ENCODE data around the gene GNAQ.

GNAQ gene

DNA sequence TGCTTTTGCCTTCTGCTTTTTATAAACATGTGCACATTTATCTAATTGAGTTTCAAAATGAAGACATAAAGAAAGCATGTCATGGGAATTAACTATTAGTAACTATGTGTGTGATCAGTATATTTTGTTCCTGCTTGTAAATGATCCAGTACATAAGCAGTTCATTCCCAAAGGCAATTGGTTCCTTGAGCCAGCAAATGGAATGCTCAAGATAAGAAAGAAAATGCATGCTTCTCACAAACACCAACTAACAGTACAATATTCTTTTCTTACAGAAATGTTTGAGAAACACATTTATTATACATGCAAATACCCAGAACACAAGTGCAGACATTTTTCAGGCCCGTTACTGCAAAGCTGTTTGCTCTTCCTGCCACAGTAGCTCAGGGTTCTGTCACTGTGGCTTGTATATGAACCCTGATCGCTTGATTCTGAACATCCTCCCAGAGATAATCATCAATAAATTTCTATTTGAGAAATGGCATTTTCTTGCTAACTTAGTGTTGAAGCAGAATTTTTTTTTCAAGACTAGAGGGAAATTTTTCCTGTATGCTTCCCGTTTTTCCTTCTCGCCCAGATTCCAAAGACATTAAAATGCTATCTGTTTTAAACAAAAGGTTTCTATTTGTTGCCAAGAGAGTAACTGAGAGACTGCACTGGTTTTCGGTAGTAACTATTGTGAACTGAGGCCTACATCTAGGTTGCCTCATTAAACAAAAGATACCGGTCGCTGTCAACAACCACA is 1.9 kb downstream of the GNAQ start:
- peak overlapping the region; percentile 71 for H3K27ac ChIP-seq (ENCODE audit: low read depth, low read length)
- peak overlapping the region; percentile 71 for H3K4me3 ChIP-seq (ENCODE audit: low read length)
- H3K36me3 ChIP-seq (ENCODE audit: control insufficient read depth, insufficient read depth, low read length): no peaks in the 10 kb centered on the region
- H3K4me1 ChIP-seq (ENCODE audit: control insufficient read depth, insufficient read depth, low read length): peaks cover 16% of the 10 kb centered on the region
- peak overlapping the region; percentile 17 for H3K9ac ChIP-seq (ENCODE audit: low read length)
- H3K27me3 ChIP-seq (ENCODE audit: control insufficient read depth, insufficient read depth, low read length): no peaks in the 10 kb centered on the region

DNA sequence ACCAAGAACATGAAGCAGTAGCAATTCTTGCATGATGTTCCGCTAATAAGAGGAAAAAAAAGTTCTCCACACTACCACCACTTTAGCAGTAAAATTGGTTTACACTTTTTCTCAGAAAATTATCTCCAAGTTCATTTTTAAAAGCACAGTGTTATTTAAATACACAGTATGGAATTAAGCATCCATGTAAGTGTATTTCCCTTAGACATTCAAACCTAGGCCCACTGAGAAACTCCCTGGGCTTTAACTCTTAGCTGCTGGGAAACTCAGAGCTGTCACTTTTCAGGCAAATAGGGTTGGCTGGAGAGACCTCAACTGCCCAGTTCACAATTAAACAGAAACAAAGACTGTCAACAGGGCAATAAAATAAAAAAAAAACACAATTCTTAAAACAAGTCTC is 2.7 kb downstream of the GNAQ start:
- no peak overlapping the region for H3K9ac ChIP-seq (ENCODE audit: low read length)
- no peaks in the 10 kb centered on the region for H3K36me3 ChIP-seq (ENCODE audit: control insufficient read depth, insufficient read depth, low read length)
- H3K4me3 ChIP-seq (ENCODE audit: low read length): peak overlapping the region; percentile 71
- peak overlapping the region; percentile 34 for H3K27ac ChIP-seq (ENCODE audit: low read depth, low read length)
- no peaks in the 10 kb centered on the region for H3K27me3 ChIP-seq (ENCODE audit: control insufficient read depth, insufficient read depth, low read length)
- H3K4me1 ChIP-seq (ENCODE audit: control insufficient read depth, insufficient read depth, low read length): peaks cover 16% of the 10 kb centered on the region

DNA sequence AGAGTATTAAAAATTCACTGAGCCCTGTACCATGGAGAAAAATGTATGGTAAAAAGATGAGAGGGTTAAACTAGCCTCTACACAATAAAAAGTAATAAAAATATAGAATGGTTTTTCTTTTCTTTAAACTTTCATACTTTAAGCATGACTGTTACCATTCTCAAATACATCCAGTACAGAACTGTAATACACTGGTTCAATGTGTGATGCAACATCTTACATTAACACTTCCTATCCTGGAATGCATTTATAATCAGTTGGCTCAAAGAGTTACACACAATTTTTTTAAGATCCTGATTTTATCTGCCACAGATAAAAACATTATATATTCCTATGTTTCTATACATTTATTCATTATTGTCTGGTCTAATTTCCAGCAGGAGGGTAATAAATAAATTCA is 4.7 kb downstream of the GNAQ start:
- peak overlapping the region; percentile 10 for H3K4me3 ChIP-seq (ENCODE audit: low read length)
- H3K27ac ChIP-seq (ENCODE audit: low read depth, low read length): peak overlapping the region; percentile 33
- no peaks in the 10 kb centered on the region for H3K27me3 ChIP-seq (ENCODE audit: control insufficient read depth, insufficient read depth, low read length)

DNA sequence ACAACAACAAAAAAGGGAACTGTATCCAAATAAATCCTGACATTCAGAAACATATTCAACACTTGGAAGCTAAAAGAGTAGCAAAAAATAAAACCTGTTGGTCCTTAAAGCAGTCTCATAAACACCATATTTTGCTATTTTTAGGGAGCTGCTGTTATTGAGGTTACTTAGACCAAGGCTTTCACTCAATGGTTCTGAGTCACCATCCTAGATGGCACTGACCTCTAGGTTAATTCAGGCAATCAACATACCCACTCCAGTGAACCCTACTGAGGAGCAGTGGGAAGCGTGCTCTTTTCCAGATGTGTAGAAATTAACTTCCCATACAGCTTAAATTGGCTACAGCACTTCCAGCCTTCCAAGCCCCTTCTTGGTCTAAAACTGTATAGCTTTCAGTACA is 5.2 kb downstream of the GNAQ start:
- Histone ChIP-seq H3K27me3 (ENCODE audit: control insufficient read depth, insufficient read depth, low read length) (no peaks in the 10 kb centered on the region), H3K9ac (ENCODE audit: low read length) (no peak overlapping the region), H3K4me3 (ENCODE audit: low read length) (no peak overlapping the region), H3K4me1 (ENCODE audit: control insufficient read depth, insufficient read depth, low read length) (peaks cover 24% of the 10 kb centered on the region), H3K27ac (ENCODE audit: low read depth, low read length) (peak overlapping the region; percentile 33), H3K36me3 (ENCODE audit: control insufficient read depth, insufficient read depth, low read length) (no peaks in the 10 kb centered on the region)

More for the DNA sequence above, 4.7 kb downstream of the GNAQ start:
- H3K36me3 ChIP-seq (ENCODE audit: control insufficient read depth, insufficient read depth, low read length): no peaks in the 10 kb centered on the region
- peaks cover 21% of the 10 kb centered on the region for H3K4me1 ChIP-seq (ENCODE audit: control insufficient read depth, insufficient read depth, low read length)
- no peak overlapping the region for H3K9ac ChIP-seq (ENCODE audit: low read length)

DNA sequence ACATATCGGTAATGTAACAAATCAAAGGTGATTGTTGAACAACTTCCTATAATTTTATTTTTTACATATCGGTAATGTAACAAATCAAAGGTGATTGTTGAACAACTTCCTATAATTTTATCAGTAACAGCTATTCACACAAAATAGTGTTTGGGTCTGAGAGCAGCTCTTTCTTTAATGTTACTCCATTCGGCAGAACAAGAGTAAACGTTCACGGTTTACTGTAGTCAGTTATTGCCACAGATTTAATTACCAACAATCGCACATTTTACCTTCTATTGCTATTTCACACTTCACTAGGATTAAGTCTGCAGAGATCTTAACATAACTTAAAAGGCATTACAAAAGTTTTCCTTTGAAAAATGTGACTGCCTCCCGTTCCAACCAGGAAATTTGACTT is 6.4 kb downstream of the GNAQ start:
- H3K4me1 ChIP-seq (ENCODE audit: control insufficient read depth, insufficient read depth, low read length): peaks cover 31% of the 10 kb centered on the region
- H3K9ac ChIP-seq (ENCODE audit: low read length): no peak overlapping the region
- H3K27ac ChIP-seq (ENCODE audit: low read depth, low read length): no peak overlapping the region

DNA sequence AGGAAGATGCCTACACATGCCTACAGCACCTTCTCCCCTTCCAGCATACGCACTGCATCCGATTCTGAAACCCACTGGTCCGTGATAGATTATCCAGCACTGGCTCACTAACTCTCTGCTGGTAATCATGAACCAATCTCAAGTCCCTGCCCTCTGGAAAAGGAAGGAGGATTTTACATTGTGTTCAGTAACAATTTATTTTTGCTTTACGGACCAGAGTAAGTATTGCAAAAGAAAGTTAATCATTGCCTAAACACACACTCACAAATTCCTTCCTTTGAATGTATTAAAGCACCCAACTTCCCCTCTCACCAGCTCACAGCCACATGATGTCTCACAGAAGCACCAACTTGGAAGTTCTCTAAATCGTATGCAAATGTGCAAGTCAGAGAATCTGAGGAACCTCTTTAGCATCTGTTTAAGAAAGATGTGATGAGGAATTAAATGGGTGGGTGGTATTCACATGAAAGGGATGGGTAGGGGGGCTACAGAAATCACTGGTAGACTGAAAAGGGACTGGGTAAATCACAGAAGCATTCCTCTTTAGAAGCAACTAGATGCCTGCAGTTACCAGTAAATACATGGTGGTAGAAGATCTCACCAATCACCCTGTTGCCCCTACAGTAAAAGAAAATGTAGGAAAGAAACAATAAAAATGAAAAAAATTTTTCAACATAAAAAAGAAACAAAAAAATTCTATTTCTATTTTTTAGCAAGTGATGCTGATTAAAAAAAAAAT is 8.4 kb downstream of the GNAQ start:
- Histone ChIP-seq H3K27ac (ENCODE audit: low read depth, low read length) (no peak overlapping the region), H3K4me3 (ENCODE audit: low read length) (peak overlapping the region; percentile 32), H3K9ac (ENCODE audit: low read length) (no peak overlapping the region), H3K27me3 (ENCODE audit: control insufficient read depth, insufficient read depth, low read length) (no peaks in the 10 kb centered on the region), H3K36me3 (ENCODE audit: control insufficient read depth, insufficient read depth, low read length) (no peaks in the 10 kb centered on the region), H3K4me1 (ENCODE audit: control insufficient read depth, insufficient read depth, low read length) (peaks cover 31% of the 10 kb centered on the region)

More for the DNA sequence above, 6.4 kb downstream of the GNAQ start:
- no peaks in the 10 kb centered on the region for H3K36me3 ChIP-seq (ENCODE audit: control insufficient read depth, insufficient read depth, low read length)
- H3K27me3 ChIP-seq (ENCODE audit: control insufficient read depth, insufficient read depth, low read length): no peaks in the 10 kb centered on the region
- no peak overlapping the region for H3K4me3 ChIP-seq (ENCODE audit: low read length)

DNA sequence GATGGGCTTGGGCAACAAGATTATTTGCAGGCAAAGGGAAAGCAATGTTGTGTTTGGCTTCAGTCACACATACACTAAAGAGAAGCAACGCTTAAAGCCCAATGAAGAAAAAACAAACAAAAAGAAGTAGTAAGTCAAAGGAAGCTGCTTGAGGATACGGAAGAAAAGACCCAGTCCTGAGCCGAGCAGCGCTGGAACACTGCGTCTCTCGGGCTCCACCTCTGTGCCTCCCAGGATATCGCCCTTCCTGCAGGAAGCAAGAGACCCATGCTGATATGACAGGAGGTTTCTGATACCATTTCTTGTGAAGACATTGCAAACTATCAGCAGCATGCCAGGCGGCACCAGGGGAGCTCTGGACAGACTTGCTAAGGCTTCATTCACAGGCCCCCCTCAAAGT is 9.9 kb downstream of the GNAQ start:
- Histone ChIP-seq H3K4me1 (ENCODE audit: control insufficient read depth, insufficient read depth, low read length) (peaks cover 24% of the 10 kb centered on the region), H3K9ac (ENCODE audit: low read length) (no peak overlapping the region), H3K27ac (ENCODE audit: low read depth, low read length) (no peak overlapping the region)

DNA sequence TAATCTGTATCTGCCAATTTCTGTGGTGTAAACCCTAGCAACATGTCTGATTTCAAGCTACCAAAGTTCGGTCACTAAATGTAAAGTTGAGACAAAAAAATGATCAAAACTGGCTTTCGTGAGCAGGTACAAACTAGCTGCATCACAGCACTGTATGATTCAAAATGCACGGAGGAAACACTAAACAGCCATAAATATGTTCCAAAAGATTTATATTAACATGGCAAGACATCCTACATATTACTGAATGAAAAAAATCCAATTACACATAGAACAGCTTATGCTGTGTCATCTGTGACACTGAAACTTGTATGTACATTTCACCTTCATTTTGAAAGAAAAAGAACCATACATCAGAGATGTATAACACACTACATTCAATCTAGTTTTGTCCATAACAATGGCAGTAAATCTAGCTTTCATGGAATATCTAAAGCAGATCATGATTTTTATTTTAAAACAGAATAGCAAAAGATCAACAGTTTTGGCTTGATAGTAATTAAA is 14.4 kb downstream of the GNAQ start:
- no peaks in the 10 kb centered on the region for H3K36me3 ChIP-seq (ENCODE audit: control insufficient read depth, insufficient read depth, low read length)
- H3K27ac ChIP-seq (ENCODE audit: low read depth, low read length): no peak overlapping the region
- H3K4me1 ChIP-seq (ENCODE audit: control insufficient read depth, insufficient read depth, low read length): peaks cover 10% of the 10 kb centered on the region
- no peaks in the 10 kb centered on the region for H3K27me3 ChIP-seq (ENCODE audit: control insufficient read depth, insufficient read depth, low read length)
- H3K4me3 ChIP-seq (ENCODE audit: low read length): no peak overlapping the region
- H3K9ac ChIP-seq (ENCODE audit: low read length): no peak overlapping the region

More for the DNA sequence above, 9.9 kb downstream of the GNAQ start:
- H3K36me3 ChIP-seq (ENCODE audit: control insufficient read depth, insufficient read depth, low read length): no peaks in the 10 kb centered on the region
- no peaks in the 10 kb centered on the region for H3K27me3 ChIP-seq (ENCODE audit: control insufficient read depth, insufficient read depth, low read length)
- H3K4me3 ChIP-seq (ENCODE audit: low read length): no peak overlapping the region

DNA sequence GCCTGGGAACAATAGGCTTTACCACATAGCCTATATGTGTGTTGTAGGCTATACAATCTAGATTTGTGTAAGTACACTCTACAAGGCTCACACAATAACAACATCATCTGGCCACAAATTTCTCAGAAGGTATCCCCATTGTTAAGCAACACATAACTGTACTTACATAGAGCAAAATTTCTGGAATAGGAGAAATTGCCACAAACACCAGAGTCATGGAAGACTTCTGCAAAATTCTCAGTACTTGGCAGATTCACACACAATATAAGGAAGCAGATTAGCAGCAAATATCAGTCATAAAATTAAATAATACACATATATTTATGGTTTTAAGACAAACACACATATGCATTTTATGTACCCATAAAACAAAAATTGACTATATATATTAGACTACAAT is 16.4 kb downstream of the GNAQ start:
- H3K27me3 ChIP-seq (ENCODE audit: control insufficient read depth, insufficient read depth, low read length): no peaks in the 10 kb centered on the region
- H3K4me1 ChIP-seq (ENCODE audit: control insufficient read depth, insufficient read depth, low read length): peaks cover 3% of the 10 kb centered on the region
- no peaks in the 10 kb centered on the region for H3K36me3 ChIP-seq (ENCODE audit: control insufficient read depth, insufficient read depth, low read length)
- no peak overlapping the region for H3K27ac ChIP-seq (ENCODE audit: low read depth, low read length)
- no peak overlapping the region for H3K4me3 ChIP-seq (ENCODE audit: low read length)
- H3K9ac ChIP-seq (ENCODE audit: low read length): no peak overlapping the region

DNA sequence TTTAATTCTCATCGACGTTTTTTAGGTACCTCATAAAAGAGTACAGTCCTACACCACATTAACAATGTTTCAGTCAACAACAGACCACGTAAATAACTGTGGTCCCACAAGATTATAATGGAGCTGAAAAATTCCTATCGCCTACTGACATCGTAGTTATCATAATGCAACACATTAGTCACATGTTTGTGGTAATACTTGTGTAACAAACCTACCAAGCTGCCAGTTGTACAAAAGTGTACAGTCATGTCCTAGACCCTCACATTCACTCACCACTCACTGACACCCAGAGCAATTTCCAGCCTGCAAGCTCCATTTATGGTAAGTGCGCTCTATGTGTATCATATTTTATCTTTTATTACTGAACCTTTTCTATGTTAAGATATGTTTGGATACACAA is 16.8 kb downstream of the GNAQ start:
- Histone ChIP-seq H3K27ac (ENCODE audit: low read depth, low read length) (no peak overlapping the region), H3K27me3 (ENCODE audit: control insufficient read depth, insufficient read depth, low read length) (no peaks in the 10 kb centered on the region), H3K9ac (ENCODE audit: low read length) (no peak overlapping the region), H3K4me3 (ENCODE audit: low read length) (no peak overlapping the region), H3K36me3 (ENCODE audit: control insufficient read depth, insufficient read depth, low read length) (no peaks in the 10 kb centered on the region), H3K4me1 (ENCODE audit: control insufficient read depth, insufficient read depth, low read length) (peaks cover 3% of the 10 kb centered on the region)

DNA sequence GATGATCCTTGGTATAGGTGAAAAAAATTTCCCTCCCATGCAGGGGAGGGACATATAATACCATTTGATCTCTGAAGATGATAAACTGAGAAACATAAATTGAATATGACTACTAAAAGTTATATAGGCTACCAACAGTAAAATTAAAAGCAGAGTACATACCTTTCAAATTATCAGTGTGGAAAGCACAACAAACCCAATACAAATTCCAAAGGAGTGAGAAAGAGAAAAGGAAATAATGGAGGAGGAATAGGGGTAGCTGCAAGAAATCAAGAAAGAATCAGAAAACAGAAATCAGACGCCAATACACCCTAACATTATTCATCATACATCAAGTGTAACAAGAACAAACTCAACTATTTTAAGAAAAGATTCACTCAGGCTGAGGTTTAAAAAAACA is 17.7 kb downstream of the GNAQ start:
- Histone ChIP-seq H3K27ac (ENCODE audit: low read depth, low read length) (no peak overlapping the region), H3K36me3 (ENCODE audit: control insufficient read depth, insufficient read depth, low read length) (no peaks in the 10 kb centered on the region), H3K27me3 (ENCODE audit: control insufficient read depth, insufficient read depth, low read length) (no peaks in the 10 kb centered on the region), H3K4me3 (ENCODE audit: low read length) (no peak overlapping the region), H3K4me1 (ENCODE audit: control insufficient read depth, insufficient read depth, low read length) (peaks cover 5% of the 10 kb centered on the region), H3K9ac (ENCODE audit: low read length) (no peak overlapping the region)

DNA sequence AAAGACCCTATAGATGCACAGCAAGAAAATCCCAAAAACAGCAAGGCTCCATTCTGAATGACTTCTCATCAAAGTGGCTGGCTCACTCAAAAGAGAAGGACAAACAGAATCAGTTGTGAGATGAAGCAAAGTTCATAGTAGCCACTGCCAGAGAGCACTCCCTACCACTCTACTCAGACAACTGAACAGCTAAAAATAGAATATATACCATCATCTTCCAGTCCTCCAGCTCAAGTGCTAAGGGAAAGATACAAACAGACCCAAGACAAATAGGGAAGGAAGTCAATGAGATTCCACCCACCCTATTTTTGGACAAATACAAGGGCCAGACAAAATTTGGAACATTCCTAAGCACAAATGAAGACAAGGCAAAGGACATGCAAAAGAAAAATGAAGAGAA is 20.6 kb downstream of the GNAQ start:
- H3K4me1 ChIP-seq (ENCODE audit: control insufficient read depth, insufficient read depth, low read length): peaks cover 19% of the 10 kb centered on the region
- H3K9ac ChIP-seq (ENCODE audit: low read length): no peak overlapping the region
- H3K27ac ChIP-seq (ENCODE audit: low read depth, low read length): no peak overlapping the region
- H3K36me3 ChIP-seq (ENCODE audit: control insufficient read depth, insufficient read depth, low read length): no peaks in the 10 kb centered on the region
- no peak overlapping the region for H3K4me3 ChIP-seq (ENCODE audit: low read length)
- no peaks in the 10 kb centered on the region for H3K27me3 ChIP-seq (ENCODE audit: control insufficient read depth, insufficient read depth, low read length)
